Sigmoid colon (tissue), 4 donors: Measurements from ENCODE around the gene CFAP97D2.

ENCODE experiments used
- POLR2AphosphoS5 ChIP-seq, 4 donors: sonication (generic); formaldehyde crosslinking; IDR thresholded peaks; one replicate each; pipeline ENCODE4 v1.6.1; 2017; ENCODE audit warnings: antibody characterized with exemption in 4 of 4
- TF ChIP-seq, protein P1 (sequence below), 4 experiments: fragments of 450-650 bp in 3 of 4; fragments of 200-600 bp in 1 of 4; IDR thresholded peaks; one replicate each; pipeline ENCODE4 v1.5.1; 2016 to 2019; ENCODE audit warnings: antibody characterized with exemption in 4 of 4, mild to moderate bottlenecking in 3 of 4, moderate library complexity in 2 of 4

DNA sequence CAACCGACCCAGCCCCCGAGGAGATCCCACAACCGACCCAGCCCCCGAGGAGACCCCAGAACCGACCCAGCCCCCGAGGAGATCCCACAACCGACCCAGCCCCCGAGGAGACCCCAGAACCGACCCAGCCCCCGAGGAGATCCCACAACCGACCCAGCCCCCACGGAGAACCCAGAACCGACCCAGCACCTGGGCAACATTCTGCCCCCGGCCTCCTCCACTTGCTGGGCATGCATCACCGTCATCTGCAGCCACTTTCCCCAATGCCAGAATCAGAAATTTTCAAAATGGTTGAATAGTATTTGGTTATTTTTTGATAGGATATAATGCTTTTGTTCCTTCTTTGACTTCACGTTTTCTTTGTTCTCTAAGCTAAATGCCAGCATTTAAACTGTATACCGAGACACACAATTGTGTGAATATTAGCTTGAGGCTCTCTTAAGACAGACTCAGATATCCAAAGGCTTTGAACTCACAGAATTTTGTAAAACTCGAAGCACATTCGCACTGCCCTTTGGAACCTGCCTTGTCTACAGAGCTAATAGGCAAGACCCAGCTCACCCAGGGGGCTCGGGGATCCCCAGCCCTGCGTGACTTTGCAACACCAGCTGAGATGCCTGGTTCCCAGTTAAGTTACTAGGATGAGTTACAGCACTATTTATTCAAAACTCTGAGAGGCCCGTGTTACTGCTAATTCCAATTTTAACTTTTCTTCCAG, 31.1 kb upstream of the CFAP97D2 start:
- TF ChIP-seq, protein P1, sequence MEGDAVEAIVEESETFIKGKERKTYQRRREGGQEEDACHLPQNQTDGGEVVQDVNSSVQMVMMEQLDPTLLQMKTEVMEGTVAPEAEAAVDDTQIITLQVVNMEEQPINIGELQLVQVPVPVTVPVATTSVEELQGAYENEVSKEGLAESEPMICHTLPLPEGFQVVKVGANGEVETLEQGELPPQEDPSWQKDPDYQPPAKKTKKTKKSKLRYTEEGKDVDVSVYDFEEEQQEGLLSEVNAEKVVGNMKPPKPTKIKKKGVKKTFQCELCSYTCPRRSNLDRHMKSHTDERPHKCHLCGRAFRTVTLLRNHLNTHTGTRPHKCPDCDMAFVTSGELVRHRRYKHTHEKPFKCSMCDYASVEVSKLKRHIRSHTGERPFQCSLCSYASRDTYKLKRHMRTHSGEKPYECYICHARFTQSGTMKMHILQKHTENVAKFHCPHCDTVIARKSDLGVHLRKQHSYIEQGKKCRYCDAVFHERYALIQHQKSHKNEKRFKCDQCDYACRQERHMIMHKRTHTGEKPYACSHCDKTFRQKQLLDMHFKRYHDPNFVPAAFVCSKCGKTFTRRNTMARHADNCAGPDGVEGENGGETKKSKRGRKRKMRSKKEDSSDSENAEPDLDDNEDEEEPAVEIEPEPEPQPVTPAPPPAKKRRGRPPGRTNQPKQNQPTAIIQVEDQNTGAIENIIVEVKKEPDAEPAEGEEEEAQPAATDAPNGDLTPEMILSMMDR (IDR thresholded peaks at IDR 0.05), result no peak
- no peak for TF ChIP-seq POLR2AphosphoS5 (IDR thresholded peaks at IDR 0.05)
